ENCODE measurements around the gene ALOXE3. TPM values are rescaled to one million over a fixed set of nuclear protein-coding genes. Genes with fewer than 3 reads are reported as not detected.
A peak's percentile ranks its signal among the peaks of the same experiment; 100 is the strongest.
"Not testable (repeated sequence)": the region's sequence is repeated elsewhere in the genome, so short reads cannot be mapped to it uniquely, and the experiment has no call there.

ALOXE3 gene
- total RNA-seq, 1 experiment from 2014 or later, result not detected

- DNase-seq (ENCODE audit: low read depth in 1 of 2, low spot score in 2 of 2), result no peak
These were observed 51.2 kb downstream of the ALOXE3 start for GRCh38 chr17:8066841-8067775.

GRCh38 chr17:8064561-8065019, 53.7 kb downstream of the ALOXE3 start:
- H3K27ac ChIP-seq, result no peak overlapping the region
- DNase-seq (ENCODE audit: low read depth in 1 of 2, low spot score in 2 of 2), result no peak
- H3K4me3 ChIP-seq, result no peak overlapping the region
- no peaks in the 10 kb centered on the region for H3K9me3 ChIP-seq (replicated peaks)
- H3K36me3 ChIP-seq, result no peaks in the 10 kb centered on the region
- H3K4me1 ChIP-seq (replicated peaks), result no peaks in the 10 kb centered on the region
- peaks cover 55% of the 10 kb centered on the region for H3K27me3 ChIP-seq (replicated peaks)

More at GRCh38 chr17:8066841-8067775, 51.2 kb downstream of the ALOXE3 start:
- H3K9me3 ChIP-seq (replicated peaks), result no peaks in the 10 kb centered on the region
- H3K4me3 ChIP-seq, result no peak overlapping the region
- H3K4me1 ChIP-seq (replicated peaks), result no peaks in the 10 kb centered on the region
- H3K27me3 ChIP-seq (replicated peaks), result peaks cover 48% of the 10 kb centered on the region
- H3K36me3 ChIP-seq, result no peaks in the 10 kb centered on the region
- H3K27ac ChIP-seq, result no peak overlapping the region

GRCh38 chr17:8063761-8064534, 54.4 kb downstream of the ALOXE3 start:
- H3K36me3 ChIP-seq, result no peaks in the 10 kb centered on the region
- peaks cover 59% of the 10 kb centered on the region for H3K27me3 ChIP-seq (replicated peaks)
- no peaks in the 10 kb centered on the region for H3K4me1 ChIP-seq (replicated peaks)
- DNase-seq (ENCODE audit: low read depth in 1 of 2, low spot score in 2 of 2), result no peak
- no peak overlapping the region for H3K27ac ChIP-seq
- H3K9me3 ChIP-seq (replicated peaks), result no peaks in the 10 kb centered on the region
- H3K4me3 ChIP-seq, result no peak overlapping the region

- Histone ChIP-seq H3K27me3 (replicated peaks) (peaks cover 64% of the 10 kb centered on the region), H3K4me3 (no peak overlapping the region), H3K36me3 (no peaks in the 10 kb centered on the region), H3K9me3 (replicated peaks) (no peaks in the 10 kb centered on the region), H3K27ac (no peak overlapping the region), H3K4me1 (replicated peaks) (no peaks in the 10 kb centered on the region)
- no peak for DNase-seq (ENCODE audit: low read depth in 1 of 2, low spot score in 2 of 2)
These were observed 55.4 kb downstream of the ALOXE3 start for GRCh38 chr17:8062807-8063483.

GRCh38 chr17:8062435-8062806, 55.9 kb downstream of the ALOXE3 start:
- no peaks in the 10 kb centered on the region for H3K4me1 ChIP-seq (replicated peaks)
- no peak for DNase-seq (ENCODE audit: low read depth in 1 of 2, low spot score in 2 of 2)
- no peaks in the 10 kb centered on the region for H3K9me3 ChIP-seq (replicated peaks)
- H3K36me3 ChIP-seq, result no peaks in the 10 kb centered on the region
- peaks cover 67% of the 10 kb centered on the region for H3K27me3 ChIP-seq (replicated peaks)
- H3K27ac ChIP-seq, result no peak overlapping the region
- no peak overlapping the region for H3K4me3 ChIP-seq

- not testable (repeated sequence) for H3K36me3 ChIP-seq; H3K4me3 ChIP-seq; H3K4me1 ChIP-seq (replicated peaks); DNase-seq (ENCODE audit: low read depth in 1 of 2, low spot score in 2 of 2); H3K9me3 ChIP-seq (replicated peaks); H3K27ac ChIP-seq
- peaks cover 73% of the 10 kb centered on the region for H3K27me3 ChIP-seq (replicated peaks)
These were observed 56.5 kb downstream of the ALOXE3 start for GRCh38 chr17:8061851-8062250.

GRCh38 chr17:8060274-8060673, 58.0 kb downstream of the ALOXE3 start:
- H3K4me3 ChIP-seq, result no peak overlapping the region
- peaks cover 76% of the 10 kb centered on the region for H3K27me3 ChIP-seq (replicated peaks)
- no peak overlapping the region for H3K27ac ChIP-seq
- peak in 1 of 2 experiments; percentile 40 for DNase-seq (ENCODE audit: low read depth in 1 of 2, low spot score in 2 of 2)
- no peaks in the 10 kb centered on the region for H3K4me1 ChIP-seq (replicated peaks)
- H3K36me3 ChIP-seq, result no peaks in the 10 kb centered on the region
- no peaks in the 10 kb centered on the region for H3K9me3 ChIP-seq (replicated peaks)

GRCh38 chr17:8059131-8059530, 59.2 kb downstream of the ALOXE3 start:
- Histone ChIP-seq H3K27me3 (replicated peaks) (peaks cover 72% of the 10 kb centered on the region), H3K9me3 (replicated peaks) (no peaks in the 10 kb centered on the region), H3K27ac (no peak overlapping the region), H3K4me3 (no peak overlapping the region), H3K36me3 (no peaks in the 10 kb centered on the region), H3K4me1 (replicated peaks) (no peaks in the 10 kb centered on the region)
- no peak for DNase-seq (ENCODE audit: low read depth in 1 of 2, low spot score in 2 of 2)

- Histone ChIP-seq H3K27ac (no peak overlapping the region), H3K4me3 (no peak overlapping the region), H3K36me3 (no peaks in the 10 kb centered on the region), H3K9me3 (replicated peaks) (no peaks in the 10 kb centered on the region), H3K4me1 (replicated peaks) (no peaks in the 10 kb centered on the region), H3K27me3 (replicated peaks) (peaks cover 62% of the 10 kb centered on the region)
- DNase-seq (ENCODE audit: low read depth in 1 of 2, low spot score in 2 of 2), result peak in 1 of 2 experiments; percentile 38
These were observed 60.6 kb downstream of the ALOXE3 start for GRCh38 chr17:8057691-8058114.

GRCh38 chr17:8056976-8057625, 61.2 kb downstream of the ALOXE3 start:
- no peaks in the 10 kb centered on the region for H3K9me3 ChIP-seq (replicated peaks)
- no peak for DNase-seq (ENCODE audit: low read depth in 1 of 2, low spot score in 2 of 2)
- no peaks in the 10 kb centered on the region for H3K4me1 ChIP-seq (replicated peaks)
- H3K4me3 ChIP-seq, result no peak overlapping the region
- peaks cover 56% of the 10 kb centered on the region for H3K27me3 ChIP-seq (replicated peaks)
- H3K36me3 ChIP-seq, result no peaks in the 10 kb centered on the region
- H3K27ac ChIP-seq, result no peak overlapping the region

GRCh38 chr17:8056232-8056975, 61.9 kb downstream of the ALOXE3 start:
- Histone ChIP-seq H3K4me1 (replicated peaks) (no peaks in the 10 kb centered on the region), H3K36me3 (no peaks in the 10 kb centered on the region), H3K4me3 (no peak overlapping the region), H3K27ac (no peak overlapping the region), H3K27me3 (replicated peaks) (peaks cover 49% of the 10 kb centered on the region), H3K9me3 (replicated peaks) (no peaks in the 10 kb centered on the region)
- no peak for DNase-seq (ENCODE audit: low read depth in 1 of 2, low spot score in 2 of 2)

GRCh38 chr17:8055851-8056231, 62.5 kb downstream of the ALOXE3 start:
- H3K4me3 ChIP-seq, result no peak overlapping the region
- DNase-seq (ENCODE audit: low read depth in 1 of 2, low spot score in 2 of 2), result no peak
- no peaks in the 10 kb centered on the region for H3K4me1 ChIP-seq (replicated peaks)
- no peak overlapping the region for H3K27ac ChIP-seq
- peaks cover 43% of the 10 kb centered on the region for H3K27me3 ChIP-seq (replicated peaks)
- H3K36me3 ChIP-seq, result no peaks in the 10 kb centered on the region
- H3K9me3 ChIP-seq (replicated peaks), result no peaks in the 10 kb centered on the region

GRCh38 chr17:8053600-8053999, 64.7 kb downstream of the ALOXE3 start:
- Histone ChIP-seq H3K27ac (no peak overlapping the region), H3K36me3 (no peaks in the 10 kb centered on the region), H3K27me3 (replicated peaks) (peaks cover 29% of the 10 kb centered on the region), H3K4me1 (replicated peaks) (no peaks in the 10 kb centered on the region), H3K9me3 (replicated peaks) (no peaks in the 10 kb centered on the region), H3K4me3 (no peak overlapping the region)
- DNase-seq (ENCODE audit: low read depth in 1 of 2, low spot score in 2 of 2), result no peak
